DOHH2 (cell line): ENCODE data around the gene MTMR10.

Experiments used
- H3F3A ChIP-seq: fragments of 200-600 bp; sonication (generic), shearing (Covaris generic); 2 replicates; pipeline ENCODE4 v1.6.0; 2016; ENCODE audit warnings: antibody characterized with exemption, mild to moderate bottlenecking; ENCODE audit not compliant: control insufficient read depth, insufficient read depth
- H3K27ac ChIP-seq: fragments of 200-600 bp; sonication (generic); 2 replicates; pipeline ENCODE4 v1.5.1; 2014; ENCODE audit warnings: low read depth, mild to moderate bottlenecking, low read length, moderate library complexity
- H3K27me3 ChIP-seq: fragments of 200-600 bp; sonication (generic); 2 replicates; pipeline ENCODE4 v1.6.1; 2014; ENCODE audit warnings: mild to moderate bottlenecking, low read length, mixed read lengths; ENCODE audit not compliant: control insufficient read depth
- H3K36me3 ChIP-seq: fragments of 200-600 bp; sonication (generic); 2 replicates; pipeline ENCODE4 v1.6.1; 2014; ENCODE audit warnings: mild to moderate bottlenecking, low read length, moderate library complexity, mixed read lengths; ENCODE audit not compliant: control insufficient read depth
- H3K4me1 ChIP-seq: fragments of 200-600 bp; sonication (generic); 2 replicates; pipeline ENCODE4 v1.6.1; 2014; ENCODE audit warnings: mild to moderate bottlenecking, low read length, mixed read lengths; ENCODE audit not compliant: control insufficient read depth
- H3K4me2 ChIP-seq: fragments of 200-600 bp; sonication (generic); 2 replicates; pipeline ENCODE4 v1.6.0; 2014; ENCODE audit warnings: mild to moderate bottlenecking, low read length, moderate library complexity
- H3K4me3 ChIP-seq: fragments of 200-600 bp; sonication (generic); 2 replicates; pipeline ENCODE4 v1.5.1; 2014; ENCODE audit warnings: mild to moderate bottlenecking, low read length, mixed read lengths
- H3K79me2 ChIP-seq: fragments of 200-600 bp; sonication (generic); 2 replicates; pipeline ENCODE4 v1.6.1; 2014; ENCODE audit warnings: mild to moderate bottlenecking, low read length, mixed read lengths; ENCODE audit not compliant: control insufficient read depth
- H3K9me2 ChIP-seq: fragments of 200-600 bp; sonication (generic); replicated peaks from 2 replicates; pipeline ENCODE4 v1.6.1; 2014; ENCODE audit warnings: mild to moderate bottlenecking, low read length, mixed read lengths; ENCODE audit not compliant: control insufficient read depth
- H3K9me3 ChIP-seq: fragments of 200-600 bp; sonication (generic); 2 replicates; pipeline ENCODE4 v1.6.1; 2014; ENCODE audit warnings: antibody characterized with exemption, low read length, mixed read lengths; ENCODE audit not compliant: control insufficient read depth, insufficient read depth
- H4K20me1 ChIP-seq: fragments of 200-600 bp; sonication (generic); 2 replicates; pipeline ENCODE4 v1.6.0; 2014; ENCODE audit warnings: low read depth, mild to moderate bottlenecking, antibody characterized with exemption, low read length, moderate library complexity; ENCODE audit not compliant: control insufficient read depth, insufficient read depth
- EZH2phosphoT487 ChIP-seq: fragments of 200-600 bp; sonication (generic); IDR thresholded peaks from 2 replicates; pipeline ENCODE4 v1.6.1; 2017; ENCODE audit warnings: borderline replicate concordance, mild to moderate bottlenecking, antibody characterized with exemption, low read length, moderate library complexity, mixed read lengths
- TF ChIP-seq, protein P1 (sequence below): fragments of 200-600 bp; sonication (generic); IDR thresholded peaks from one replicate; pipeline ENCODE4 v1.5.1; 2014; ENCODE audit warnings: antibody characterized with exemption, mild to moderate bottlenecking, low read depth, low read length; ENCODE audit not compliant: poor library complexity, severe bottlenecking

The MTMR10 gene

DNA sequence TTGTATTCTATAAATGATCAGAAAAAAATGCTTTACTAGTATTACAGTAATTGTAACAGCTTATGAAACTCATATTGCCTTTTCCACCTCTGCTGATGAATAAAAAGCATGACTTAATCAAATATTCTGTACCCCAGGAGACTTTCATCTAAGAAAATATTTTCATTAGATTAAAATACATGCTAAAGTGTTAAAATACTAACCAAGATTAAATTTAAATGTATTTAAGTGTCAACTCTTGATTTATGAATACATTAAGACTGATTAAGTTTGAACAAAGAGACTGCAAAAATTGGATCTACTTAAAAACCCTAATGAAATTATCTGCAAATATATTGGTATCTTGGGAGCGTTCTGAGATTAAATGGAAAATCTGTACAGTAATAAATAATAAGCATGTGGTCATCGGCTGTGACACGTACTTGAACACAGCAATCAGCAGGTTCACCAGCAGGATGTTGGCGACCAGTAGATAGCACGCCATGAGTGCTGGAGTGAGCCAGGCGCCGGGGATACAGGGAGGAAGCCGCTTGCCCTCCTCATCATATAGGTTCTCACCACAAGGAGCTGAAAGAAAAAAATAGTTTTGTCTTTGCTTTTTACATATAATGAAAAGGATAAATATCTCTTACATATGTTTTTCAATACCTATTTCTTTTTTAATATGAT, 36.6 kb upstream of the MTMR10 start:
- no peaks in the 10 kb centered on the region for H3K9me2 ChIP-seq
- no peaks in the 10 kb centered on the region for H3K4me1 ChIP-seq
- H3F3A ChIP-seq = no peaks in the 10 kb centered on the region
- H3K79me2 ChIP-seq = no peaks in the 10 kb centered on the region
- no peaks in the 10 kb centered on the region for H3K36me3 ChIP-seq
- H3K27me3 ChIP-seq = peaks cover 19% of the 10 kb centered on the region
- H3K9me3 ChIP-seq = no peaks in the 10 kb centered on the region
- H3K4me3 ChIP-seq = no peak overlapping the region
- H4K20me1 ChIP-seq = no peaks in the 10 kb centered on the region
- TF ChIP-seq, protein P1, sequence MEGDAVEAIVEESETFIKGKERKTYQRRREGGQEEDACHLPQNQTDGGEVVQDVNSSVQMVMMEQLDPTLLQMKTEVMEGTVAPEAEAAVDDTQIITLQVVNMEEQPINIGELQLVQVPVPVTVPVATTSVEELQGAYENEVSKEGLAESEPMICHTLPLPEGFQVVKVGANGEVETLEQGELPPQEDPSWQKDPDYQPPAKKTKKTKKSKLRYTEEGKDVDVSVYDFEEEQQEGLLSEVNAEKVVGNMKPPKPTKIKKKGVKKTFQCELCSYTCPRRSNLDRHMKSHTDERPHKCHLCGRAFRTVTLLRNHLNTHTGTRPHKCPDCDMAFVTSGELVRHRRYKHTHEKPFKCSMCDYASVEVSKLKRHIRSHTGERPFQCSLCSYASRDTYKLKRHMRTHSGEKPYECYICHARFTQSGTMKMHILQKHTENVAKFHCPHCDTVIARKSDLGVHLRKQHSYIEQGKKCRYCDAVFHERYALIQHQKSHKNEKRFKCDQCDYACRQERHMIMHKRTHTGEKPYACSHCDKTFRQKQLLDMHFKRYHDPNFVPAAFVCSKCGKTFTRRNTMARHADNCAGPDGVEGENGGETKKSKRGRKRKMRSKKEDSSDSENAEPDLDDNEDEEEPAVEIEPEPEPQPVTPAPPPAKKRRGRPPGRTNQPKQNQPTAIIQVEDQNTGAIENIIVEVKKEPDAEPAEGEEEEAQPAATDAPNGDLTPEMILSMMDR = no peak
- no peak for TF ChIP-seq EZH2phosphoT487
- H3K4me2 ChIP-seq = no peak overlapping the region
- H3K27ac ChIP-seq = no peak overlapping the region

DNA sequence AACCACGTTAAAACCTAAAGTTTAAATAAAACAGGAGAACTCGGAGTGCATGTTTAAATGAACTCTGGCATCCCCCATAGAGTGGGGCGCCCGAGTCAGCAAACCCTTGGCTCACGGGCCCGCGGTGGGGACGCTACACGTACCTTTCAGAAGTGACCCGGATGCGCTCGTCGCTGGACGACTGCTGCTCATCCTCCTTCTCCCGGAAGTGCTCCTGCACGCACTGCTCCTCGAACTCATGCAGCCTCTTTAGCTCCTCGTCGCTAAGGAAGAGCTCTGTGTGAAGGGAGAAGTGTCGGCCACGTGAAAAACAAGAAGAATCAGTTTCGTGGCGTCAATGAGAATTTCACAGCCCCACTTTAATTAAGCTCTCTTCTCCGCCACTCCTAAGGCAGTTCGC, 34.6 kb upstream of the MTMR10 start:
- H3K27ac ChIP-seq = no peak overlapping the region
- TF ChIP-seq EZH2phosphoT487 = no peak
- TF ChIP-seq, protein P1 = no peak
- H3K9me3 ChIP-seq = no peaks in the 10 kb centered on the region
- H3K27me3 ChIP-seq = peaks cover 21% of the 10 kb centered on the region
- no peaks in the 10 kb centered on the region for H3K4me1 ChIP-seq
- H3K9me2 ChIP-seq = no peaks in the 10 kb centered on the region
- no peak overlapping the region for H3K4me3 ChIP-seq
- no peaks in the 10 kb centered on the region for H3K79me2 ChIP-seq
- no peaks in the 10 kb centered on the region for H3K36me3 ChIP-seq
- H4K20me1 ChIP-seq = no peaks in the 10 kb centered on the region
- H3K4me2 ChIP-seq = no peak overlapping the region
- H3F3A ChIP-seq = no peaks in the 10 kb centered on the region

DNA sequence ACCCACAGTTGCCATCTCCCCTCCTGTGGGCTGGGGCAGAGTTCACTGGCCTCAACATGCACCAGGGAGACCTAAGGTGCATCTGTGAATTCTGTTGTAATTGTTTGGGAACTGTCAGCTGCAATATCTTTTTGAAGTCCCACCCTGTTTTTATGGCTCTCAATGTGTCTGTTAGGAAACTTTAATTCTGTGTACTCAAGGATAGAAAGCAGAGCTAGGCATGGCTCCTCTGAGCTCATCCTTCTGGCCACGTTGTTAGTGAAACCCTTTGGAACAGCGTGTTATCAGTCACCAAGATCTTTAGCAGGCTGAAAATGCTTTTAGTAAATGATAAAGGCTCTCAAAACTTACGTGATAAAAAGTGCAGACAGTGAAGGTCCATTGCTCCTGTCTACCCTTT, 33.6 kb upstream of the MTMR10 start:
- Histone ChIP-seq H3K79me2 (no peaks in the 10 kb centered on the region), H3K27ac (no peak overlapping the region), H3K4me2 (no peak overlapping the region), H3K9me2 (no peaks in the 10 kb centered on the region), H4K20me1 (no peaks in the 10 kb centered on the region), H3K9me3 (no peaks in the 10 kb centered on the region), H3K36me3 (no peaks in the 10 kb centered on the region), H3K4me1 (no peaks in the 10 kb centered on the region), H3K27me3 (peaks cover 21% of the 10 kb centered on the region), H3F3A (no peaks in the 10 kb centered on the region), H3K4me3 (no peak overlapping the region)
- no peak for TF ChIP-seq EZH2phosphoT487
- TF ChIP-seq, protein P1 = no peak
